GM23248 (cell line): ENCODE measurements around the gene SLC25A10. TPM values are rescaled to one million over a fixed set of nuclear protein-coding genes. Genes with fewer than 3 reads are reported as not detected.

Experiments used
- DNase-seq: peaks from one replicate; pipeline ENCODE4 v3.0.0-alpha.2; 2015
- H2AFZ ChIP-seq: fragments of 200-600 bp; sonication (generic); 2 replicates; pipeline ENCODE4 v1.6.1; 2016; ENCODE audit warnings: antibody characterized with exemption
- H3F3A ChIP-seq: fragments of 200-600 bp; sonication (generic); 2 replicates; pipeline ENCODE4 v1.6.1; 2016; ENCODE audit warnings: mild to moderate bottlenecking, antibody characterized with exemption, mixed run types; ENCODE audit not compliant: insufficient read depth
- H3K27ac ChIP-seq: fragments of 200-600 bp; sonication (generic); 2 replicates; pipeline ENCODE4 v1.5.1; 2016; ENCODE audit warnings: mild to moderate bottlenecking
- H3K27me3 ChIP-seq: fragments of 200-600 bp; sonication (generic); replicated peaks from 2 replicates; pipeline ENCODE4 v1.6.1; 2016; ENCODE audit warnings: mild to moderate bottlenecking; ENCODE audit not compliant: insufficient read depth
- H3K36me3 ChIP-seq: fragments of 200-600 bp; sonication (generic); 2 replicates; pipeline ENCODE4 v1.6.1; 2016; ENCODE audit warnings: low read depth, mild to moderate bottlenecking
- H3K4me1 ChIP-seq: fragments of 200-600 bp; sonication (generic); 2 replicates; pipeline ENCODE4 v1.6.1; 2016; ENCODE audit warnings: mild to moderate bottlenecking; ENCODE audit not compliant: insufficient read depth
- H3K4me2 ChIP-seq: fragments of 200-600 bp; sonication (generic); one replicate; pipeline ENCODE4 v1.6.1; 2016; ENCODE audit warnings: mild to moderate bottlenecking; ENCODE audit not compliant: unreplicated experiment
- H3K4me3 ChIP-seq: fragments of 200-600 bp; sonication (generic); 2 replicates; pipeline ENCODE4 v1.5.1; 2016; ENCODE audit warnings: mild to moderate bottlenecking
- H3K79me2 ChIP-seq: fragments of 200-600 bp; sonication (generic); 2 replicates; pipeline ENCODE4 v1.6.1; 2016; ENCODE audit warnings: mild to moderate bottlenecking; ENCODE audit not compliant: insufficient read depth
- H3K9ac ChIP-seq: fragments of 200-600 bp; sonication (generic); 2 replicates; pipeline ENCODE4 v1.6.1; 2016; ENCODE audit warnings: mild to moderate bottlenecking
- H3K9me2 ChIP-seq: fragments of 200-600 bp; sonication (generic); 2 replicates; pipeline ENCODE4 v1.6.1; 2016; ENCODE audit warnings: mixed run types, mild to moderate bottlenecking, moderate library complexity; ENCODE audit not compliant: insufficient read depth
- H3K9me3 ChIP-seq: fragments of 200-600 bp; sonication (generic); one replicate; pipeline ENCODE4 v1.6.1; 2017; ENCODE audit warnings: low read depth
- H4K20me1 ChIP-seq: fragments of 200-600 bp; sonication (generic); 2 replicates; pipeline ENCODE4 v1.6.0; 2016; ENCODE audit not compliant: insufficient read depth
- EZH2 ChIP-seq: fragments of 200-600 bp; sonication (generic); IDR thresholded peaks from 2 replicates; pipeline ENCODE4 v1.6.1; 2018; ENCODE audit warnings: antibody characterized with exemption, mild to moderate bottlenecking; ENCODE audit not compliant: insufficient read depth, poor library complexity, severe bottlenecking
- EZH2phosphoT487 ChIP-seq: fragments of 200-600 bp; sonication (generic); IDR thresholded peaks from 2 replicates; pipeline ENCODE4 v1.6.1; 2018; ENCODE audit warnings: antibody characterized with exemption, moderate library complexity, mild to moderate bottlenecking, low read depth; ENCODE audit not compliant: insufficient read depth
- WGBS, 2 experiments: methylation state at CpG; one replicate each; pipeline ENCODE4 v1.1.6; 2015 to 2017; ENCODE audit warnings: low lambda C conversion rate in 2 of 2, low coverage in 1 of 2; ENCODE audit errors: missing lambda C conversion rate in 2 of 2; 5-methylcytosine and 5-hydroxymethylcytosine counted together
- in situ Hi-C: fragments of 300-500 bp; cut with MboI; formaldehyde crosslinking; loops from 2 replicates; pipeline ENCODE4 v1.15.0; 2020
- microRNA-seq: library from miRNA; unstranded; fragments of <30 nt; microRNA quantifications from one replicate; pipeline ENCODE4, GENCODE V29; 2016; ENCODE audit warnings: borderline number of aligned reads
- polyA plus RNA-seq: library from polyadenylated mRNA; unstranded; fragments of >200 nt; fragmentation: Nextera tagmentation; extraction: Ambion mirVana; gene quantifications from 2 replicates; pipeline ENCODE4 v1.2.1, GENCODE V29; 2016
- small RNA-seq: library from RNA; depleted of rRNA; stranded (forward); fragments of <200 nt; gene quantifications from one replicate; pipeline ENCODE3, GENCODE V24; 2014; ENCODE audit warnings: low read depth, low replicate concordance
- total RNA-seq: library from RNA; depleted of rRNA; stranded (reverse); fragments of >200 nt; shearing (Covaris generic); gene quantifications from 2 replicates; pipeline ENCODE4 v1.2.3, GENCODE V29; 2014; rRNA removed

Gene SLC25A10
- total and polyA plus RNA-seq, 2 experiments from 2014 or later: 12.5 to 16.9 TPM

DNA sequence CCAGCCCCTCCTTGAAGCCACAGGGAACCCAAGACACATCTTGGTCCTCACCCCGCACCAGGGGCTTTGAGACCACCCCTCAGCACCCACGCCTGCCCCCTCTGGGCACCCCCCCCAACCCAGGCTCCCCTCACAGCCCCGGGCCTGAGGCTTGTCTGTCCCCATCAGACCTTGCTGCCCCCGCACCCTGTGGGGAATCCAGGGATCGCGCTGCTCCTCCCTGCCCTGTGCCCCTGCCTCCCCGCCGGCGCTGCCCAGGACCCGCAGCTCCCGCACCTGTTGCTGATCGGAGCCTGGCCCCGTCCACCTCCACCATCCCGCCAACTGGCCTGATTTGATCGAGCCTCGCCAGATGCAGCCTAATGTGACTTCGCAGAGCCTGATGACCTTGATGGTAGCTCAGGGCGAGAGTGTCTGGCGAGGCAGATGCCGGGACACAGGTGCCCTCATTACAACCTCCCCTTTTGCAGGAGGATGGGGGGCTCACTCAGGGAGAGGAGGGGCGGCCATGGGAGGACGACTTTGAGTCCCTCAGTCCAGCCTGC is 29.0 kb downstream of the SLC25A10 start:
- no peaks in the 10 kb centered on the region for H3K9me2 ChIP-seq

DNA sequence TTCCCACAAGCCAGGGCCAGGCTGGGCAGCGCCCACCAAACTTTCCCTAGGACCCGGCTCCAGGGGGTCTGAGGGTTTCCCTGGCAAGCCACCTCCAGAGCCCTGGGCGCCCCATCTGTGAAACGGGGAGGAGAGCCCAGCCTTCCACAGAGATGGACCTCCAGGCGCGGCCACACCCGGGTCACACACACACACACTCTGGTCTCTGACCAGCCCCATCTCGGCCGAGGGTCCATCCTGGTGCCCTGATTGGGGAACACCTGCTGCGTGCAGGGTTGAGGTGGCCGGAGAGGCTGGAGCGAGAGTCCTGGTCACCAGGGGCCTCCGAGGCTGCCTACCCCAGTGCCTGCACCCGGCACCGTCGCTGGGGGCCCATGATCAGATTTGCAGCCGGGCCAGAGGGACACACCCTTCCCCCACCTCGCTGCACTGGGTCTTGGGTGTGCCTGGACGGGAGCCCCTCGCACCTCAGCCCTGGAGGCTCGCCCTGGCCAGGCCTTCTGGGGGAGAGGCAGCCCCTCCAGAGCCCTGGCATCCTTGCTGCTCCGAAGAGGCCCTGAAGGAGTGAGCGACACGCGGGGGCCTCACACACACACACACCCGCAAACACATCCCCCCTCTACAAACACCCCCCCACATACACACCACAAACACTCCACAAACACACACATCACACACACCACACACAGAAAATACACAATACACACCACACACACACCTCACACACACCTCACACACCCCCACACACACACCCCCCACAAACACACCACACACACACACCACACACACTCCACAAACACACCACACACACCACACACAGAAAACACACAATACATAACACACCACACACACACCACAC is 29.7 kb downstream of the SLC25A10 start:
- Histone ChIP-seq H3K27me3 (no peaks in the 10 kb centered on the region), H3F3A (no peaks in the 10 kb centered on the region), H3K36me3 (no peaks in the 10 kb centered on the region), H4K20me1 (no peaks in the 10 kb centered on the region), H2AFZ (no peak overlapping the region), H3K9me3 (no peaks in the 10 kb centered on the region), H3K9me2 (no peaks in the 10 kb centered on the region), H3K79me2 (no peaks in the 10 kb centered on the region), H3K4me3 (no peak overlapping the region), H3K4me1 (no peaks in the 10 kb centered on the region), H3K4me2 (no peak overlapping the region), H3K9ac (no peak overlapping the region), H3K27ac (no peak overlapping the region)
- in situ Hi-C loops: no loop called here
- TF ChIP-seq EZH2phosphoT487 (no peak), EZH2 (no peak)
- 23 to 26% methylated on average over 23 to 26 of the region's 26 CpGs for WGBS, 2 experiments
- DNase-seq: no peak

More for the DNA sequence above, 29.0 kb downstream of the SLC25A10 start:
- Histone ChIP-seq H3K36me3 (no peaks in the 10 kb centered on the region), H3K4me1 (peaks cover under 1% of the 10 kb centered on the region; the same call in 1 of the 2 replicates), H3K4me3 (no peak overlapping the region), H3K79me2 (no peaks in the 10 kb centered on the region), H3K9me3 (no peaks in the 10 kb centered on the region), H3F3A (0 out of 2 replicates have a peak, but pooled peaks cover under 1% of the 10 kb centered on the region), H3K27me3 (no peaks in the 10 kb centered on the region), H4K20me1 (no peaks in the 10 kb centered on the region), H3K27ac (no peak overlapping the region), H2AFZ (no peak overlapping the region), H3K9ac (no peak overlapping the region), H3K4me2 (no peak overlapping the region)
- in situ Hi-C loops: no loop called here
- no peak for TF ChIP-seq EZH2
- 51 to 55% methylated on average over 18 to 22 of the region's 22 CpGs for WGBS, 2 experiments
- DNase-seq: no peak

Small RNAs within 50 kb of the gene (microRNA-seq; reads per million reads assigned to microRNA genes)
- gene MIR6786: 1.5 reads per million

Small RNAs within 50 kb of the gene (small RNA-seq; reads per million reads assigned to genes)
- not detected for gene MIR6786

Other genes starting within 250 kb of the SLC25A10 start
- gene ACTG1, start 199.5 kb upstream of the SLC25A10 start, total RNA-seq: 8,476 and 9,349 TPM in 2 replicates
- gene ACTG1, start 199.5 kb upstream of the SLC25A10 start, polyA plus RNA-seq: 3,778 and 3,933 TPM in 2 replicates
- 2.3 and 3.2 TPM in 2 replicates for gene FSCN2, start 183.9 kb upstream of the SLC25A10 start, total RNA-seq
- gene FSCN2, start 183.9 kb upstream of the SLC25A10 start, polyA plus RNA-seq: 0.23 and 0.48 TPM in 2 replicates
- gene FAAP100, start 159.9 kb upstream of the SLC25A10 start, total RNA-seq: 44.9 and 45.5 TPM in 2 replicates
- gene FAAP100, start 159.9 kb upstream of the SLC25A10 start, polyA plus RNA-seq: 25.2 and 25.7 TPM in 2 replicates
- gene NPLOC4, start 75.2 kb upstream of the SLC25A10 start, total RNA-seq: 62.9 and 64.6 TPM in 2 replicates
- 51.4 and 51.5 TPM in 2 replicates for gene NPLOC4, start 75.2 kb upstream of the SLC25A10 start, polyA plus RNA-seq
- gene TSPAN10, start 75.1 kb upstream of the SLC25A10 start, total RNA-seq: 2.6 and 3.9 TPM in 2 replicates
- gene TSPAN10, start 75.1 kb upstream of the SLC25A10 start, polyA plus RNA-seq: 3.4 and 4.7 TPM in 2 replicates
- gene PDE6G, start 55.7 kb upstream of the SLC25A10 start, total RNA-seq: not detected in 2 replicates
- gene PDE6G, start 55.7 kb upstream of the SLC25A10 start, polyA plus RNA-seq: not detected in 2 replicates
- 19.9 and 49.3 TPM in 2 replicates for gene OXLD1, start 45.7 kb upstream of the SLC25A10 start, total RNA-seq
- gene OXLD1, start 45.7 kb upstream of the SLC25A10 start, polyA plus RNA-seq: 48.5 and 50.4 TPM in 2 replicates
- gene CCDC137, start 45.5 kb upstream of the SLC25A10 start, total RNA-seq: 11.6 and 11.7 TPM in 2 replicates
- 22.0 and 22.8 TPM in 2 replicates for gene CCDC137, start 45.5 kb upstream of the SLC25A10 start, polyA plus RNA-seq
- gene ARL16, start 28.5 kb upstream of the SLC25A10 start, total RNA-seq: 37.6 and 45.6 TPM in 2 replicates
- 70.8 and 72.8 TPM in 2 replicates for gene ARL16, start 28.5 kb upstream of the SLC25A10 start, polyA plus RNA-seq
- 161 and 166 TPM in 2 replicates for gene HGS, start 28.3 kb upstream of the SLC25A10 start, total RNA-seq
- 106 and 110 TPM in 2 replicates for gene HGS, start 28.3 kb upstream of the SLC25A10 start, polyA plus RNA-seq
- gene MRPL12, start 8.9 kb upstream of the SLC25A10 start, total RNA-seq: 4.3 and 4.9 TPM in 2 replicates
- gene MRPL12, start 8.9 kb upstream of the SLC25A10 start, polyA plus RNA-seq: 76.3 and 78.5 TPM in 2 replicates
- not detected in 2 replicates for gene GCGR, start 91.9 kb downstream of the SLC25A10 start, total RNA-seq
- gene GCGR, start 91.9 kb downstream of the SLC25A10 start, polyA plus RNA-seq: not detected in 2 replicates
- 102 and 135 TPM in 2 replicates for gene MCRIP1, start 121.0 kb downstream of the SLC25A10 start, total RNA-seq
- gene MCRIP1, start 121.0 kb downstream of the SLC25A10 start, polyA plus RNA-seq: 145 and 147 TPM in 2 replicates
- gene PPP1R27, start 122.8 kb downstream of the SLC25A10 start, total RNA-seq: not detected in 2 replicates
- gene PPP1R27, start 122.8 kb downstream of the SLC25A10 start, polyA plus RNA-seq: 0.37 TPM in 1 of 2 replicates, not detected in the other
- gene P4HB, start 148.3 kb downstream of the SLC25A10 start, total RNA-seq: 3,203 and 4,003 TPM in 2 replicates
- 1,651 and 1,674 TPM in 2 replicates for gene P4HB, start 148.3 kb downstream of the SLC25A10 start, polyA plus RNA-seq
- gene ARHGDIA, start 159.1 kb downstream of the SLC25A10 start, total RNA-seq: 193 and 208 TPM in 2 replicates
- 310 and 313 TPM in 2 replicates for gene ARHGDIA, start 159.1 kb downstream of the SLC25A10 start, polyA plus RNA-seq
- 80.6 and 100 TPM in 2 replicates for gene ALYREF, start 179.3 kb downstream of the SLC25A10 start, total RNA-seq
- 6.9 and 8.6 TPM in 2 replicates for gene ALYREF, start 179.3 kb downstream of the SLC25A10 start, polyA plus RNA-seq
- gene ANAPC11, start 179.4 kb downstream of the SLC25A10 start, total RNA-seq: 175 and 179 TPM in 2 replicates
- 428 and 436 TPM in 2 replicates for gene ANAPC11, start 179.4 kb downstream of the SLC25A10 start, polyA plus RNA-seq
- 2.4 TPM in 2 replicates for gene NPB, start 190.0 kb downstream of the SLC25A10 start, total RNA-seq
- 1.1 and 1.6 TPM in 2 replicates for gene NPB, start 190.0 kb downstream of the SLC25A10 start, polyA plus RNA-seq
- 34.7 and 36.9 TPM in 2 replicates for gene PCYT2, start 199.1 kb downstream of the SLC25A10 start, total RNA-seq
- 25.6 and 27.6 TPM in 2 replicates for gene PCYT2, start 199.1 kb downstream of the SLC25A10 start, polyA plus RNA-seq
- 13.1 and 14.5 TPM in 2 replicates for gene SIRT7, start 205.9 kb downstream of the SLC25A10 start, total RNA-seq
- 9.3 and 11.4 TPM in 2 replicates for gene SIRT7, start 205.9 kb downstream of the SLC25A10 start, polyA plus RNA-seq
- 17.7 and 19.8 TPM in 2 replicates for gene MAFG, start 215.5 kb downstream of the SLC25A10 start, total RNA-seq
- 5.0 and 6.4 TPM in 2 replicates for gene MAFG, start 215.5 kb downstream of the SLC25A10 start, polyA plus RNA-seq
- 229 and 279 TPM in 2 replicates for gene PYCR1, start 225.0 kb downstream of the SLC25A10 start, total RNA-seq
- 181 and 197 TPM in 2 replicates for gene PYCR1, start 225.0 kb downstream of the SLC25A10 start, polyA plus RNA-seq
- not detected in 2 replicates for gene MYADML2, start 234.9 kb downstream of the SLC25A10 start, total RNA-seq
- gene MYADML2, start 234.9 kb downstream of the SLC25A10 start, polyA plus RNA-seq: 0.14 TPM in 1 of 2 replicates, not detected in the other
- gene NOTUM, start 248.9 kb downstream of the SLC25A10 start, total RNA-seq: not detected in 2 replicates
- not detected in 2 replicates for gene NOTUM, start 248.9 kb downstream of the SLC25A10 start, polyA plus RNA-seq